Esophagus muscularis mucosa (tissue), 4 donors: Measurements from ENCODE around the gene NIPBL. TPM values are rescaled to one million over a fixed set of nuclear protein-coding genes. Genes with fewer than 3 reads are reported as not detected.

Experiments
- DNase-seq: peaks from one replicate; pipeline ENCODE4 v3.0.0-alpha.2; 2017; ENCODE audit errors: extremely low spot score
- H3K27ac ChIP-seq, 4 donors: fragments of 200-600 bp; sonication (generic); replicated peaks in 1 of 4; 1 replicate in 3 of 4; 2 replicates in 1 of 4; pipeline ENCODE4 v1.5.1; 2016 to 2019; ENCODE audit warnings: mild to moderate bottlenecking in 1 of 4
- H3K27me3 ChIP-seq, 4 donors: fragments of 200-600 bp; sonication (generic); one replicate each; pipeline versions ENCODE4 v1.5.1 to v1.6.0; 2016 to 2019
- H3K36me3 ChIP-seq, 4 donors: fragments of 200-600 bp; sonication (generic); one replicate each; pipeline ENCODE4 v1.5.1; 2016 to 2019
- H3K4me1 ChIP-seq, 4 donors: fragments of 200-600 bp; sonication (generic); one replicate each; pipeline ENCODE4 v1.5.1; 2016 to 2019
- H3K4me3 ChIP-seq, 4 donors: fragments of 200-600 bp; sonication (generic); 1 replicate in 2 of 4; 2 replicates in 2 of 4; pipeline ENCODE4 v1.5.1; 2016 to 2019; ENCODE audit warnings: mild to moderate bottlenecking in 4 of 4, moderate library complexity in 1 of 4
- H3K9me3 ChIP-seq, 4 donors: fragments of 200-600 bp; sonication (generic); 1 replicate in 3 of 4; 2 replicates in 1 of 4; pipeline ENCODE4 v1.5.1; 2016 to 2019
- CTCF ChIP-seq, 3 experiments: fragments of 200-600 bp in 2 of 3; fragments of 450-650 bp in 1 of 3; sonication (generic) in 2 of 3; IDR thresholded peaks; one replicate each; pipeline ENCODE4 v1.5.1; 2017 to 2019; ENCODE audit warnings: antibody characterized with exemption in 3 of 3, mild to moderate bottlenecking in 2 of 3, moderate library complexity in 1 of 3
- EP300 ChIP-seq: sonication (generic); formaldehyde crosslinking; IDR thresholded peaks from one replicate; pipeline ENCODE4 v1.6.1; 2017; ENCODE audit warnings: antibody characterized with exemption
- POLR2A ChIP-seq: fragments of 450-650 bp; IDR thresholded peaks from one replicate; pipeline ENCODE4 v1.6.1; 2017; ENCODE audit warnings: antibody characterized with exemption, moderate library complexity, mild to moderate bottlenecking, low read depth
- POLR2AphosphoS5 ChIP-seq, 2 donors: sonication (generic); formaldehyde crosslinking; IDR thresholded peaks; one replicate each; pipeline ENCODE4 v1.6.1; 2017; ENCODE audit warnings: antibody characterized with exemption in 2 of 2
- WGBS: methylation state at CpG from one replicate; pipeline ENCODE4 v1.1.5; 2018; 5-methylcytosine and 5-hydroxymethylcytosine counted together
- intact Hi-C: fragments of 100-400 bp; cut with DNase I; formaldehyde crosslinking; loops from one replicate; pipeline ENCODE4 v1.15.1; 2023
- total RNA-seq, 4 donors: library from RNA; depleted of rRNA; stranded (reverse); fragments of >200 nt; gene quantifications; one replicate each; pipeline versions ENCODE4 v1.1.0 to v1.2.1, GENCODE V29; 2016

The NIPBL gene
- total RNA-seq, 4 donors from 2014 or later, result 38.9 to 50.3 (median 40.0) TPM

GRCh38 chr5:36878392-36879082 lies 2.0 kb downstream of the NIPBL start:
- WGBS, result under 1% methylated on average over 16 of the region's 16 CpGs

GRCh38 chr5:36879274-36880033 lies 2.9 kb downstream of the NIPBL start:
- 38% methylated on average over 2 of the region's 2 CpGs for WGBS
- Histone ChIP-seq H3K4me1 (peaks cover 28 to 66% (median 57%) of the 10 kb centered on the region in 4 donors), H3K9me3 (peaks cover 0 to 4% (median 0%) of the 10 kb centered on the region in 4 donors), H3K36me3 (no peaks in the 10 kb centered on the region), H3K27me3 (no peaks in the 10 kb centered on the region), H3K27ac (peak overlapping the region in 3 of 4 donors; percentile 96 to 99 (median 98)), H3K4me3 (peak overlapping the region; percentile 71 to 88 (median 84))
- no peak for DNase-seq
- intact Hi-C loops, result loop anchor here (5.0 kb wide), 1 partner anchor 68 kb away; no protein-coding TSS in a partner anchor
- TF ChIP-seq CTCF (IDR thresholded peaks at IDR 0.05), result no peak
- TF ChIP-seq POLR2AphosphoS5 (IDR thresholded peaks at IDR 0.05), result no peak
- TF ChIP-seq POLR2A, result no peak
- no peak for TF ChIP-seq EP300

More at GRCh38 chr5:36878392-36879082, 2.0 kb downstream of the NIPBL start:
- peaks cover 33 to 66% (median 59%) of the 10 kb centered on the region in 4 donors for H3K4me1 ChIP-seq
- no peaks in the 10 kb centered on the region for H3K27me3 ChIP-seq
- peak overlapping the region; percentile 71 to 88 (median 84) for H3K4me3 ChIP-seq
- intact Hi-C loops, result loop anchor here (5.0 kb wide), 1 partner anchor 69 kb away; no protein-coding TSS in a partner anchor
- H3K9me3 ChIP-seq, result peaks cover 0 to 4% (median 0%) of the 10 kb centered on the region in 4 donors
- DNase-seq, result no peak
- TF ChIP-seq POLR2AphosphoS5 (IDR thresholded peaks at IDR 0.05) (no peak), CTCF (IDR thresholded peaks at IDR 0.05) (no peak), EP300 (no peak), POLR2A (no peak)
- H3K27ac ChIP-seq, result peak overlapping the region; percentile 96 to 99 (median 98)
- no peaks in the 10 kb centered on the region for H3K36me3 ChIP-seq

- peak overlapping the region in 1 of 4 donors; percentile 15 for H3K27ac ChIP-seq
- no peaks in the 10 kb centered on the region for H3K27me3 ChIP-seq
- no peak for TF ChIP-seq POLR2AphosphoS5 (IDR thresholded peaks at IDR 0.05)
- no peak for TF ChIP-seq EP300
- TF ChIP-seq CTCF (IDR thresholded peaks at IDR 0.05), result no peak
- no peak for TF ChIP-seq POLR2A
- H3K4me3 ChIP-seq, result no peak overlapping the region
- 23% methylated on average over 3 of the region's 3 CpGs for WGBS
- DNase-seq, result no peak
- peaks cover 26 to 72% (median 63%) of the 10 kb centered on the region in 4 donors for H3K4me1 ChIP-seq
- intact Hi-C loops, result no loop called here
- H3K9me3 ChIP-seq, result peaks cover 0 to 4% (median 0%) of the 10 kb centered on the region in 4 donors
- peaks cover 0 to 6% (median 3%) of the 10 kb centered on the region in 4 donors for H3K36me3 ChIP-seq
Measured at GRCh38 chr5:36880761-36881160, 4.2 kb downstream of the NIPBL start.

- intact Hi-C loops, result no loop called here
- Histone ChIP-seq H3K36me3 (peaks cover 0 to 9% (median 7%) of the 10 kb centered on the region in 4 donors), H3K27ac (peak overlapping the region in 1 of 4 donors; percentile 15), H3K4me3 (no peak overlapping the region), H3K27me3 (no peaks in the 10 kb centered on the region), H3K9me3 (peaks cover 0 to 4% (median 0%) of the 10 kb centered on the region in 4 donors), H3K4me1 (peaks cover 26 to 77% (median 68%) of the 10 kb centered on the region in 4 donors)
- TF ChIP-seq CTCF (IDR thresholded peaks at IDR 0.05), result no peak
- no peak for TF ChIP-seq POLR2AphosphoS5 (IDR thresholded peaks at IDR 0.05)
- no peak for TF ChIP-seq EP300
- no peak for TF ChIP-seq POLR2A
- no peak for DNase-seq
Measured at GRCh38 chr5:36881304-36881703, 4.7 kb downstream of the NIPBL start.
